ENCODE measurements around the gene MYO15A.

The MYO15A gene

DNA sequence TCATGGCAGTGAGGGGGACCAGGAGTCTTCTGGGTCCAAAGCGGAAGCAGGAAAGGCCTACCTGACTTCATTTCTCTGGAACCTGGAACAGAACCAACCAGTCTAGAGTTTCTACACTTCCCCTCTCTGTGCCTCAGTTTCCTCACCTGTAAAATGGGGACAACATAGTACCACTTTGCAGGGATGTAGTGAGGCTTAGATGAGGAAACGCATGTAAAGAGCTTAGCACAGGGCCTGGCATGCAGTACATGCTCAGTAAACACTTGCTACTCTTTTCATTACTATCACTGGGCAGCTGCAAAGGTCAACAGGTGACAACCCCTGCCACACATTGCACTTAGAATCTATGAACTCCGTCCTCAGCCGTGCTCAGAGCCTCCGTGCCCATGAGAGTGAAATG is 24.2 kb downstream of the MYO15A start:
- no peak for TF ChIP-seq ZFX (IDR thresholded peaks at IDR 0.05; ENCODE audit: borderline replicate concordance)
- TF ChIP-seq, protein P1, sequence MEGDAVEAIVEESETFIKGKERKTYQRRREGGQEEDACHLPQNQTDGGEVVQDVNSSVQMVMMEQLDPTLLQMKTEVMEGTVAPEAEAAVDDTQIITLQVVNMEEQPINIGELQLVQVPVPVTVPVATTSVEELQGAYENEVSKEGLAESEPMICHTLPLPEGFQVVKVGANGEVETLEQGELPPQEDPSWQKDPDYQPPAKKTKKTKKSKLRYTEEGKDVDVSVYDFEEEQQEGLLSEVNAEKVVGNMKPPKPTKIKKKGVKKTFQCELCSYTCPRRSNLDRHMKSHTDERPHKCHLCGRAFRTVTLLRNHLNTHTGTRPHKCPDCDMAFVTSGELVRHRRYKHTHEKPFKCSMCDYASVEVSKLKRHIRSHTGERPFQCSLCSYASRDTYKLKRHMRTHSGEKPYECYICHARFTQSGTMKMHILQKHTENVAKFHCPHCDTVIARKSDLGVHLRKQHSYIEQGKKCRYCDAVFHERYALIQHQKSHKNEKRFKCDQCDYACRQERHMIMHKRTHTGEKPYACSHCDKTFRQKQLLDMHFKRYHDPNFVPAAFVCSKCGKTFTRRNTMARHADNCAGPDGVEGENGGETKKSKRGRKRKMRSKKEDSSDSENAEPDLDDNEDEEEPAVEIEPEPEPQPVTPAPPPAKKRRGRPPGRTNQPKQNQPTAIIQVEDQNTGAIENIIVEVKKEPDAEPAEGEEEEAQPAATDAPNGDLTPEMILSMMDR (IDR thresholded peaks at IDR 0.05) = no peak
- H3K27ac ChIP-seq = no peak overlapping the region

DNA sequence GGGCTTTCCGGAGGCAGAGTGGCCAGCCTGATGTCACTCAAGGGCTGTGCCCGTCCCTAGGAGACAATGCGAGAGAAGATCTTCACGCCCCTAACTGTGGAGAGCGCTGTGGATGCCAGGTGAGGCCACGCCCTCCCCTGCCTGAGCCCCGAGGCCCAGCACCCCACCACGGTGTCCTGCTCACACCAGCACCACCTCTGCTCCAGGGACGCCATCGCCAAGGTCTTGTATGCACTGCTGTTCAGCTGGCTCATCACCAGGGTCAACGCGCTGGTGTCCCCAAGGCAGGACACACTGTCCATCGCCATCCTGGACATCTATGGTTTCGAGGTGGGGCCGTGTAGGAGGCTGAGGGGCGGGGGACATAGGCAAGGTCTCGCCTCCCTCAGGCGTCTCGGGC is 27.8 kb downstream of the MYO15A start:
- no peak overlapping the region for H3K27ac ChIP-seq
- TF ChIP-seq ZFX (IDR thresholded peaks at IDR 0.05; ENCODE audit: borderline replicate concordance) = no peak
- TF ChIP-seq, protein P1 (IDR thresholded peaks at IDR 0.05) = no peak

DNA sequence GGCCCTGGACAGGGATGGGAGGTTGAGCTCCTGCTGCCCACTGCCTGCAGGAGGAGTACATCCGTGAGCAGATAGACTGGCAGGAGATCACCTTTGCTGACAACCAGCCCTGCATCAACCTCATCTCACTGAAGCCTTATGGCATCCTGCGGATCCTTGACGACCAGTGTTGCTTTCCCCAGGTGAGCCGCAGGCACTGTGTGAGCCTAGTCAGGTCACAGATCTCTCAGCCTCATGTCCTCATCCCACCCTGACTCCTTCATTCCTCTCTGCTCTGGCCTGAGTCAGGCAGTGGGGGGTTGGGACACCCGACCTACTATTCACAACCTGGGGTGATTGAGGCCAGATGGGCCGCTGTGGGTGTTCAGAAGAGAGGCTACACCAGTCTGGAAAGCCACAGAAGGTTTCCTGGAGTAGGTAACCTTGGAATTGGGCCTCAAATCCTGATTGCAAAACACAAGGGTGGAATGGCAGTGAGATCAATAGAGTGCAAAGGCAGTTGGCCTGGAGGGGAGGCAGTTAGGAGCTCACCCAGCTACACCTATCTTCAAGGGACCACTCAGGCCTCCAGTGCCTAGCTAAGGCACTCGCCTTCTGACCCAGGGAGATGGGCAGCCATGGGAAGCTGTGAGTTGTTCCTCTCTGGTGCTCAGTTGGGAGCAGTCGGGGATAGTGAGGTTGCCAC is 29.7 kb downstream of the MYO15A start:
- no peak for TF ChIP-seq ZFX (IDR thresholded peaks at IDR 0.05; ENCODE audit: borderline replicate concordance)
- TF ChIP-seq, protein P1 (IDR thresholded peaks at IDR 0.05) = no peak
- H3K27ac ChIP-seq = no peak overlapping the region

DNA sequence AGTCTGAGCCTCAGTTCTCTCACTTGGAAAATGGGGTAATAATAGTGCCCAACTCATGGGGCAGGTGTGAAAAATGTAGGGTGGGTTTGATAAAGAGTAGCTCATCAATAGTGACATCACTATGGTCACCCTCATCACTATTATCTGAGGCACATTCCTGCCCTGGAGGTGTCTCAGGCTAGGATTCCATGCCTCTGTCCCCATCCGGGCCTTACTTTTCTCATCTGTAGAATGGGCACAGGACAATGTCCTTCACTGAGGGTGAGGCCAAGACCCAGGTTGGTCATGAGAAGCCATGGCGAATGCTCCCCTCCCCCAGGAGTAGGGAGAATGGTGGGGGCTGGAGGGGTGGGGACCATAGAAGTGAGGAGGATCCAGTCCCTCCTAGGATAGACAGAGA is 30.5 kb downstream of the MYO15A start:
- TF ChIP-seq, protein P1 (IDR thresholded peaks at IDR 0.05) = no peak
- no peak for TF ChIP-seq ZFX (IDR thresholded peaks at IDR 0.05; ENCODE audit: borderline replicate concordance)
- H3K27ac ChIP-seq = no peak overlapping the region

DNA sequence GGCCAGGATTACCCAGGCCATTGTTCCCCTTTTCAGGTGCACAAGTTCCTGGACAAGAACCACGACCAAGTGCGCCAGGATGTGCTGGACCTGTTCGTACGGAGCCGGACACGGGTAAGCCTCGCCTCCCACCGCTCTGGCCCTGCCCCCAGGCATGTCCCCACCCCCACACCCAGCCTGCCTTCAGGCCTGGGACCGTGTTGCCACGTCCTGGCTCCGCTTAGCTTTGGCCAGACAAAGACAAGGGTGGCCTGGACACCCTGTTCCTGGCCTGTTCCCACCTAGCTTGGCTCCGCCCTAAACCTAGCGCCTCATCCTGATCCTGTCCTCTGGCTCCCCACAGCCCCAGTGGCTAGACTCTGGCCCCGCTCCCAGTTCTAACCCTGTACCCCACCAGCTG is 30.9 kb downstream of the MYO15A start:
- TF ChIP-seq ZFX (IDR thresholded peaks at IDR 0.05; ENCODE audit: borderline replicate concordance) = no peak
- TF ChIP-seq, protein P1 (IDR thresholded peaks at IDR 0.05) = no peak
- H3K27ac ChIP-seq = no peak overlapping the region

DNA sequence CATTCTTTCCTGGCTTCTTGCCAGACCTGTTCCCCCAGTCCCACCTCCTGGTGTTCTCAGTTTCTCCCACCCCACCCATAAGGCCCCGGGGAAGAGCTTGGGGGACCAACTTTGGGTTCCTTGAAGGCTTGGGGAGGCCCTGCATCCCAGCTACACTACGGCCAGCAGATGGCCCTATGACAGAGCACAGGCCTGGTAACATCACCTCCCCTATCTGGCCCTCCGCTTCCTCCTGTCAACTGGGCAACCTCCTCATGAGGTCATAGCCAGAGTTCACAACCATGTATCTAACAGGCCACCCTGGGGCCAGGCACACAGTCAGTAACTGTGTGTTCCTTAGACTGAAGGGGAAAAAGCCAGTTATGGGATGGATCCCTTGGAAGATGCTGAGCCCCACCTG is 31.4 kb downstream of the MYO15A start:
- no peak for TF ChIP-seq ZFX (IDR thresholded peaks at IDR 0.05; ENCODE audit: borderline replicate concordance)
- TF ChIP-seq, protein P1 (IDR thresholded peaks at IDR 0.05) = peak; percentile 24; the same call in 1 of the 2 replicates
- H3K27ac ChIP-seq = no peak overlapping the region

DNA sequence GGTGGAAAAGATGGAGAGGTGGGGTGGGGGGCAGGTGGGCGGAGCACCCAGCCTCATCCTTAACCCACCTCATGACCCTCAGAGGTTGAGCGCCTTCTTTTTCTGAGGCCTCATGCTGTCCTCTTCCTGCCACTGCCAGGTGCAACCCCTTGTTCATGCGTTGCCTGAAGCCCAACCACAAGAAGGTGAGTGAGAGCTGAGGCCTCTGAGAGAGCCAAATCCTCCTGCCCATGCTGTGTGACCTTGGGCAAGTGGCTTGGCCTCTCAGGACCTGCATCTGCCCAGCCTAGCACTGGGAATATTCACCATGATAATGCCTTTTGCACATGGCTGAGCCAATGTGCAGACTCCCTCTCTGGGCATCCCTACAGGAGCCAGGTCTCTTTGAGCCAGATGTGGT is 32.1 kb downstream of the MYO15A start:
- no peak for TF ChIP-seq ZFX (IDR thresholded peaks at IDR 0.05; ENCODE audit: borderline replicate concordance)
- TF ChIP-seq, protein P1 (IDR thresholded peaks at IDR 0.05) = no peak
- H3K27ac ChIP-seq = no peak overlapping the region

Measured in 22Rv1 (cell line).